Measurements from ENCODE around the gene SLC9A2.

SLC9A2 gene

GRCh38 chr2:102726128-102727087, 107.1 kb downstream of the SLC9A2 start:
- no peak overlapping the region for H3K4ac ChIP-seq (ENCODE audit: low read depth, low read length)
- no peak for DNase-seq
- no peak overlapping the region for H2AK5ac ChIP-seq (ENCODE audit: low read length)
- H3K36me3 ChIP-seq (ENCODE audit: control insufficient read depth, insufficient read depth, low read length): no peaks in the 10 kb centered on the region
- no peak overlapping the region for H3K9ac ChIP-seq (ENCODE audit: low read length)
- no peak overlapping the region for H2BK5ac ChIP-seq (ENCODE audit: low read length)
- H4K8ac ChIP-seq (ENCODE audit: low read depth, low read length): no peak overlapping the region
- no peak overlapping the region for H3K27ac ChIP-seq (ENCODE audit: low read depth, low read length)
- H2BK120ac ChIP-seq (ENCODE audit: low read depth, low read length): no peak overlapping the region
- no CpG with 5 or more reads among the region's 15 CpGs for WGBS (ENCODE audit: extremely low coverage, insufficient coverage, low lambda C conversion rate)
- no peak overlapping the region for H4K5ac ChIP-seq (ENCODE audit: low read length)
- no peaks in the 10 kb centered on the region for H3K79me2 ChIP-seq (ENCODE audit: control insufficient read depth, insufficient read depth, low read length)
- H3K23ac ChIP-seq (ENCODE audit: low read length): no peak overlapping the region
- H2BK15ac ChIP-seq (replicated peaks; ENCODE audit: low read depth): no peak overlapping the region
- H3K18ac ChIP-seq (ENCODE audit: low read length): no peak overlapping the region
- no peak overlapping the region for H3K56ac ChIP-seq (ENCODE audit: low read length)
- H3K4me1 ChIP-seq (ENCODE audit: control insufficient read depth, low read depth, low read length): no peaks in the 10 kb centered on the region
- H3K4me2 ChIP-seq (ENCODE audit: low read length): no peak overlapping the region
- no peaks in the 10 kb centered on the region for H3K79me1 ChIP-seq (ENCODE audit: low read length)
- H3K4me3 ChIP-seq (ENCODE audit: low read length): no peak overlapping the region
- no peaks in the 10 kb centered on the region for H3K27me3 ChIP-seq (ENCODE audit: insufficient read depth, low read length, poor library complexity)

DNA sequence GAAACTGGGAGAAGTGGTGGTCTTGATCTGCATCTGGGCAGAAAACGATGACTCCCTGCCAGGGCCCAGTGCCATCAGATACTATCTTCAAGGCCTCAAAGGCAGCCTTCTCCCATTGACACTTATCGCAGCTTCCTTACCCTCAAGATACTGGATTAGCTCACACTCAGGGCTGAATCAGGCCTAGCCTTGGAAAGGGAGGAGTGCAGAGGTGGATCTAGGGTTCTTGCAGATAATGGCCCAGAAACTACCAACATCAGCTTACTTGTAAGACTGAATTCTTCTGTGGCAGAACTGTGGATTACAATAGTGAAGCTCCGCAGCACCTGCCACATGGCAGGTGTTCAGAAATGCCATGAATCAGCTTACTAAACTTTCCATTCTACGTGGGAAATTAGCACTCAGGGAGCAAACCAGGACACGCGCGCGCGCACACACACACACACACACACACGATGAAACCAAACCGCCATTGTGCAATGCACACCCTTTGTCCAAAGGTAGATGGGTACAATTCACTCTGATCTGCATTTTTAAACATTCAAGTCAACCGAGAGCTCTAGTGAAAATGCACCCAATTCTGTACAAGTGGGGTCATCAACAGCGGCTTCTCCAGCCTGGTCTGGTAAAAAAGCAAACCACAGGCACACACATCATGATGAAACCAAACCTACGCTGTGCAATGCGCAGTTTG, 116.2 kb downstream of the SLC9A2 start:
- H4K5ac ChIP-seq (ENCODE audit: low read length): no peak overlapping the region
- no CpG with 5 or more reads among the region's 15 CpGs for WGBS (ENCODE audit: extremely low coverage, insufficient coverage, low lambda C conversion rate)
- H3K4me1 ChIP-seq (ENCODE audit: control insufficient read depth, low read depth, low read length): peaks cover 3% of the 10 kb centered on the region
- no peaks in the 10 kb centered on the region for H3K36me3 ChIP-seq (ENCODE audit: control insufficient read depth, insufficient read depth, low read length)
- no peak overlapping the region for H4K8ac ChIP-seq (ENCODE audit: low read depth, low read length)
- H3K27ac ChIP-seq (ENCODE audit: low read depth, low read length): no peak overlapping the region
- peak overlapping the region; percentile 36 for H3K4me2 ChIP-seq (ENCODE audit: low read length)
- no peak overlapping the region for H2AK5ac ChIP-seq (ENCODE audit: low read length)
- H2BK15ac ChIP-seq (replicated peaks; ENCODE audit: low read depth): no peak overlapping the region
- peak overlapping the region; percentile 78 for H3K9ac ChIP-seq (ENCODE audit: low read length)
- no peaks in the 10 kb centered on the region for H3K27me3 ChIP-seq (ENCODE audit: insufficient read depth, low read length, poor library complexity)
- no peak overlapping the region for H2BK120ac ChIP-seq (ENCODE audit: low read depth, low read length)
- peaks cover 14% of the 10 kb centered on the region for H3K79me2 ChIP-seq (ENCODE audit: control insufficient read depth, insufficient read depth, low read length)
- H3K18ac ChIP-seq (ENCODE audit: low read length): no peak overlapping the region
- peak overlapping the region; percentile 56 for H3K4me3 ChIP-seq (ENCODE audit: low read length)
- H3K79me1 ChIP-seq (ENCODE audit: low read length): peaks cover 8% of the 10 kb centered on the region
- H2BK5ac ChIP-seq (ENCODE audit: low read length): no peak overlapping the region
- no peak overlapping the region for H3K23ac ChIP-seq (ENCODE audit: low read length)
- H3K56ac ChIP-seq (ENCODE audit: low read length): peak overlapping the region; percentile 86
- no peak overlapping the region for H3K4ac ChIP-seq (ENCODE audit: low read depth, low read length)
- DNase-seq: peak; percentile 29

DNA sequence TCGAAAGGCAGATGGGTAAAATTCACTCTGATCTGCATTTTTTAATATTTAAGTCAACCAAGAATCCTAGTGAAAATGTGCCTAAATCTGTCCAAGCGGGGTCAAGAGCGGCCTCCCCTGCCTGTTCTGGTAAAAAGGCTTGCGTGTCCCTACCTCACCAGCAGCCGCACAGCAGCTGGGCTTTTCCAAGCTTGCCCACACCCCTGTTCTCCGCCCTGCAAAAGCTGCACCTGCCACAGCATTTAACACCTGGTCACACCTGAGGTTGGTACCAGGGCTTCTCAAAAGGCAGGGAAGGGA, 116.7 kb downstream of the SLC9A2 start:
- peak overlapping the region; percentile 86 for H3K56ac ChIP-seq (ENCODE audit: low read length)
- H3K79me1 ChIP-seq (ENCODE audit: low read length): peaks cover 8% of the 10 kb centered on the region
- no peak overlapping the region for H3K23ac ChIP-seq (ENCODE audit: low read length)
- no peak overlapping the region for H3K18ac ChIP-seq (ENCODE audit: low read length)
- H2AK5ac ChIP-seq (ENCODE audit: low read length): no peak overlapping the region
- peak; percentile 41 for DNase-seq
- peaks cover 14% of the 10 kb centered on the region for H3K79me2 ChIP-seq (ENCODE audit: control insufficient read depth, insufficient read depth, low read length)
- H3K4ac ChIP-seq (ENCODE audit: low read depth, low read length): peak overlapping the region; percentile 6
- H4K5ac ChIP-seq (ENCODE audit: low read length): no peak overlapping the region
- no peak overlapping the region for H2BK5ac ChIP-seq (ENCODE audit: low read length)
- peak overlapping the region; percentile 78 for H3K9ac ChIP-seq (ENCODE audit: low read length)
- no peaks in the 10 kb centered on the region for H3K36me3 ChIP-seq (ENCODE audit: control insufficient read depth, insufficient read depth, low read length)
- WGBS (ENCODE audit: extremely low coverage, insufficient coverage, low lambda C conversion rate): no CpG with 5 or more reads among the region's 6 CpGs
- H3K4me2 ChIP-seq (ENCODE audit: low read length): peak overlapping the region; percentile 36
- H3K4me1 ChIP-seq (ENCODE audit: control insufficient read depth, low read depth, low read length): peaks cover 3% of the 10 kb centered on the region
- H2BK15ac ChIP-seq (replicated peaks; ENCODE audit: low read depth): no peak overlapping the region
- H3K4me3 ChIP-seq (ENCODE audit: low read length): peak overlapping the region; percentile 56
- peak overlapping the region; percentile 82 for H4K8ac ChIP-seq (ENCODE audit: low read depth, low read length)
- no peaks in the 10 kb centered on the region for H3K27me3 ChIP-seq (ENCODE audit: insufficient read depth, low read length, poor library complexity)
- H3K27ac ChIP-seq (ENCODE audit: low read depth, low read length): no peak overlapping the region
- H2BK120ac ChIP-seq (ENCODE audit: low read depth, low read length): no peak overlapping the region

GRCh38 chr2:102736410-102737409, 117.4 kb downstream of the SLC9A2 start:
- Histone ChIP-seq H3K56ac (ENCODE audit: low read length) (peak overlapping the region; percentile 86), H3K27me3 (ENCODE audit: insufficient read depth, low read length, poor library complexity) (no peaks in the 10 kb centered on the region), H3K4me1 (ENCODE audit: control insufficient read depth, low read depth, low read length) (peaks cover 3% of the 10 kb centered on the region), H3K18ac (ENCODE audit: low read length) (peak overlapping the region; percentile 77), H3K27ac (ENCODE audit: low read depth, low read length) (no peak overlapping the region), H3K36me3 (ENCODE audit: control insufficient read depth, insufficient read depth, low read length) (no peaks in the 10 kb centered on the region), H4K5ac (ENCODE audit: low read length) (no peak overlapping the region), H2AK5ac (ENCODE audit: low read length) (no peak overlapping the region), H2BK120ac (ENCODE audit: low read depth, low read length) (no peak overlapping the region), H3K79me2 (ENCODE audit: control insufficient read depth, insufficient read depth, low read length) (peaks cover 14% of the 10 kb centered on the region), H3K79me1 (ENCODE audit: low read length) (peaks cover 8% of the 10 kb centered on the region), H2BK15ac (replicated peaks; ENCODE audit: low read depth) (no peak overlapping the region), H3K4ac (ENCODE audit: low read depth, low read length) (peak overlapping the region; percentile 17), H4K8ac (ENCODE audit: low read depth, low read length) (peak overlapping the region; percentile 82), H3K4me3 (ENCODE audit: low read length) (peak overlapping the region; percentile 56), H3K9ac (ENCODE audit: low read length) (peak overlapping the region; percentile 78), H3K4me2 (ENCODE audit: low read length) (peak overlapping the region; percentile 36), H2BK5ac (ENCODE audit: low read length) (no peak overlapping the region), H3K23ac (ENCODE audit: low read length) (no peak overlapping the region)
- peak; percentile 83 for DNase-seq
- no CpG with 5 or more reads among the region's 52 CpGs for WGBS (ENCODE audit: extremely low coverage, insufficient coverage, low lambda C conversion rate)

- H3K18ac ChIP-seq (ENCODE audit: low read length): no peak overlapping the region
- no peak overlapping the region for H3K9ac ChIP-seq (ENCODE audit: low read length)
- no peak overlapping the region for H3K27ac ChIP-seq (ENCODE audit: low read depth, low read length)
- H3K4ac ChIP-seq (ENCODE audit: low read depth, low read length): no peak overlapping the region
- no peak overlapping the region for H2BK120ac ChIP-seq (ENCODE audit: low read depth, low read length)
- H2BK5ac ChIP-seq (ENCODE audit: low read length): no peak overlapping the region
- no peak overlapping the region for H2AK5ac ChIP-seq (ENCODE audit: low read length)
- no peak for DNase-seq
- no peak overlapping the region for H3K23ac ChIP-seq (ENCODE audit: low read length)
- no peak overlapping the region for H3K4me3 ChIP-seq (ENCODE audit: low read length)
- H4K8ac ChIP-seq (ENCODE audit: low read depth, low read length): no peak overlapping the region
- no peaks in the 10 kb centered on the region for H3K36me3 ChIP-seq (ENCODE audit: control insufficient read depth, insufficient read depth, low read length)
- WGBS (ENCODE audit: extremely low coverage, insufficient coverage, low lambda C conversion rate): no CpG with 5 or more reads among the region's 1 CpG
- H4K5ac ChIP-seq (ENCODE audit: low read length): no peak overlapping the region
- H3K79me2 ChIP-seq (ENCODE audit: control insufficient read depth, insufficient read depth, low read length): peaks cover 14% of the 10 kb centered on the region
- H3K27me3 ChIP-seq (ENCODE audit: insufficient read depth, low read length, poor library complexity): no peaks in the 10 kb centered on the region
- peaks cover 3% of the 10 kb centered on the region for H3K4me1 ChIP-seq (ENCODE audit: control insufficient read depth, low read depth, low read length)
- H3K56ac ChIP-seq (ENCODE audit: low read length): peak overlapping the region; percentile 15
- peaks cover 8% of the 10 kb centered on the region for H3K79me1 ChIP-seq (ENCODE audit: low read length)
- H3K4me2 ChIP-seq (ENCODE audit: low read length): no peak overlapping the region
- H2BK15ac ChIP-seq (replicated peaks; ENCODE audit: low read depth): no peak overlapping the region
These were observed 118.1 kb downstream of the SLC9A2 start for GRCh38 chr2:102737431-102737830.

All from mesendoderm (in vitro differentiated cells).